Measurements from ENCODE around the gene CTSZ.

CTSZ gene

GRCh38 chr20:59010995-59011873, 4.2 kb upstream of the CTSZ start:
- no peak overlapping the region for H3K4me3 Mint-ChIP-seq
- ATAC-seq, result no peak
- H3K36me3 Mint-ChIP-seq, result peaks cover 13% of the 10 kb centered on the region
- H3K27me3 Mint-ChIP-seq, result no peaks in the 10 kb centered on the region
- H3K27ac Mint-ChIP-seq, result no peak overlapping the region
- no peaks in the 10 kb centered on the region for H3K9me3 Mint-ChIP-seq
- peaks cover 60% of the 10 kb centered on the region for H3K4me1 Mint-ChIP-seq

- Mint-ChIP-seq H3K4me1 (peaks cover 60% of the 10 kb centered on the region), H3K4me3 (no peak overlapping the region)
These were observed 3.4 kb upstream of the CTSZ start for GRCh38 chr20:59010321-59010994.

GRCh38 chr20:59008715-59009336, 1.8 kb upstream of the CTSZ start:
- peak overlapping the region; percentile 87 for H3K4me3 Mint-ChIP-seq
- no peak for ATAC-seq
- peak overlapping the region; percentile 96 for H3K27ac Mint-ChIP-seq

More at GRCh38 chr20:59010321-59010994, 3.4 kb upstream of the CTSZ start:
- Mint-ChIP-seq H3K27me3 (no peaks in the 10 kb centered on the region), H3K27ac (peak overlapping the region; percentile 96), H3K9me3 (no peaks in the 10 kb centered on the region), H3K36me3 (peaks cover 21% of the 10 kb centered on the region)
- ATAC-seq, result no peak

GRCh38 chr20:59007665-59008511, 834 bp upstream of the CTSZ start:
- peaks cover 61% of the 10 kb centered on the region for H3K4me1 Mint-ChIP-seq
- peak overlapping the region; percentile 96 for H3K27ac Mint-ChIP-seq
- no peaks in the 10 kb centered on the region for H3K27me3 Mint-ChIP-seq
- ATAC-seq, result peak; percentile 65
- H3K9me3 Mint-ChIP-seq, result no peaks in the 10 kb centered on the region
- peaks cover 38% of the 10 kb centered on the region for H3K36me3 Mint-ChIP-seq
- H3K4me3 Mint-ChIP-seq, result peak overlapping the region; percentile 87

More at GRCh38 chr20:59008715-59009336, 1.8 kb upstream of the CTSZ start:
- Mint-ChIP-seq H3K9me3 (no peaks in the 10 kb centered on the region), H3K27me3 (no peaks in the 10 kb centered on the region), H3K36me3 (peaks cover 35% of the 10 kb centered on the region), H3K4me1 (peaks cover 59% of the 10 kb centered on the region)

GRCh38 chr20:59006167-59006863, 739 bp downstream of the CTSZ start:
- no peak for ATAC-seq
- H3K4me3 Mint-ChIP-seq, result peak overlapping the region; percentile 87
- H3K9me3 Mint-ChIP-seq, result no peaks in the 10 kb centered on the region
- H3K27ac Mint-ChIP-seq, result peak overlapping the region; percentile 96
- H3K27me3 Mint-ChIP-seq, result no peaks in the 10 kb centered on the region
- peaks cover 53% of the 10 kb centered on the region for H3K36me3 Mint-ChIP-seq
- peaks cover 74% of the 10 kb centered on the region for H3K4me1 Mint-ChIP-seq

GRCh38 chr20:59005523-59006166, 1.4 kb downstream of the CTSZ start:
- peak overlapping the region; percentile 87 for H3K4me3 Mint-ChIP-seq
- no peaks in the 10 kb centered on the region for H3K27me3 Mint-ChIP-seq
- H3K27ac Mint-ChIP-seq, result peak overlapping the region; percentile 96
- peaks cover 71% of the 10 kb centered on the region for H3K4me1 Mint-ChIP-seq
- peaks cover 57% of the 10 kb centered on the region for H3K36me3 Mint-ChIP-seq
- H3K9me3 Mint-ChIP-seq, result no peaks in the 10 kb centered on the region
- no peak for ATAC-seq

GRCh38 chr20:59004763-59005522, 2.1 kb downstream of the CTSZ start:
- Mint-ChIP-seq H3K27ac (peak overlapping the region; percentile 96), H3K36me3 (peaks cover 62% of the 10 kb centered on the region), H3K4me1 (peaks cover 70% of the 10 kb centered on the region), H3K4me3 (peak overlapping the region; percentile 87), H3K27me3 (no peaks in the 10 kb centered on the region), H3K9me3 (no peaks in the 10 kb centered on the region)
- peak; percentile 84 for ATAC-seq

GRCh38 chr20:59004493-59004762, 2.6 kb downstream of the CTSZ start:
- peaks cover 65% of the 10 kb centered on the region for H3K36me3 Mint-ChIP-seq
- no peaks in the 10 kb centered on the region for H3K27me3 Mint-ChIP-seq
- peak overlapping the region; percentile 87 for H3K4me3 Mint-ChIP-seq
- H3K27ac Mint-ChIP-seq, result peak overlapping the region; percentile 96
- H3K9me3 Mint-ChIP-seq, result no peaks in the 10 kb centered on the region
- ATAC-seq, result peak; percentile 2
- peaks cover 67% of the 10 kb centered on the region for H3K4me1 Mint-ChIP-seq

- ATAC-seq, result no peak
- H3K4me1 Mint-ChIP-seq, result peaks cover 63% of the 10 kb centered on the region
These were observed 3.1 kb downstream of the CTSZ start for GRCh38 chr20:59003836-59004492.

GRCh38 chr20:59002874-59003399, 4.1 kb downstream of the CTSZ start:
- Mint-ChIP-seq H3K9me3 (no peaks in the 10 kb centered on the region), H3K27ac (peak overlapping the region; percentile 96), H3K4me1 (peaks cover 56% of the 10 kb centered on the region), H3K27me3 (no peaks in the 10 kb centered on the region), H3K4me3 (peak overlapping the region; percentile 87), H3K36me3 (peaks cover 79% of the 10 kb centered on the region)
- no peak for ATAC-seq

More at GRCh38 chr20:59003836-59004492, 3.1 kb downstream of the CTSZ start:
- peak overlapping the region; percentile 96 for H3K27ac Mint-ChIP-seq
- no peaks in the 10 kb centered on the region for H3K9me3 Mint-ChIP-seq
- peak overlapping the region; percentile 87 for H3K4me3 Mint-ChIP-seq
- peaks cover 70% of the 10 kb centered on the region for H3K36me3 Mint-ChIP-seq
- H3K27me3 Mint-ChIP-seq, result no peaks in the 10 kb centered on the region

GRCh38 chr20:59002388-59002787, 4.7 kb downstream of the CTSZ start:
- peaks cover 55% of the 10 kb centered on the region for H3K4me1 Mint-ChIP-seq
- H3K27ac Mint-ChIP-seq, result peak overlapping the region; percentile 96
- no peak for ATAC-seq
- H3K9me3 Mint-ChIP-seq, result no peaks in the 10 kb centered on the region
- H3K4me3 Mint-ChIP-seq, result peak overlapping the region; percentile 87
- H3K27me3 Mint-ChIP-seq, result no peaks in the 10 kb centered on the region
- H3K36me3 Mint-ChIP-seq, result peaks cover 80% of the 10 kb centered on the region

GRCh38 chr20:59001449-59002171, 5.4 kb downstream of the CTSZ start:
- peak overlapping the region; percentile 52 for H3K4me3 Mint-ChIP-seq
- no peak for ATAC-seq
- H3K9me3 Mint-ChIP-seq, result no peaks in the 10 kb centered on the region
- H3K27ac Mint-ChIP-seq, result peak overlapping the region; percentile 96
- peaks cover 86% of the 10 kb centered on the region for H3K36me3 Mint-ChIP-seq
- no peaks in the 10 kb centered on the region for H3K27me3 Mint-ChIP-seq
- peaks cover 57% of the 10 kb centered on the region for H3K4me1 Mint-ChIP-seq
